ENCODE data around the gene ABCC4. TPM values are rescaled to one million over a fixed set of nuclear protein-coding genes. Genes with fewer than 3 reads are reported as not detected.

The ABCC4 gene
- total RNA-seq, 1 experiment from 2014 or later, result 17.0 TPM

DNA sequence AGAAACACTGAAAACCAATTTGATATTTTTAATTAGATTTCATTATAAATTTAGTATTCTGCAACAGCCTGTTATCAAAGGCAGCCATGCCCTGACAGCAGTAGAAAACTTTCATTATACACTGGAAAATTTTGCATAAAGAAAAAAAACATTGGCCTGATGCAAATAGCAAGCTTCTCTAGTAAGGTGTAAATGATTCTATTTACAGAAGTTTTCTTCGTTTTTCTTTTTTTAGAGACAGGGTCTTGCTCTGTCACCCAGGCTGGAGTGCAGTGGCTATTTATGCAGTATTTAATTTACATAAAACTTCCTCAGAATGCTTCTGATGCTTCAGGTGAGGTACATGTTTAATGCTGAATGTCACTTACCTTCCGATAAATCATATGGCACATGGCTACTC is 67.0 kb downstream of the ABCC4 start:
- Histone ChIP-seq H3K79me2 (ENCODE audit: low read depth) (no peaks in the 10 kb centered on the region), H4K20me1 (ENCODE audit: insufficient read depth) (no peaks in the 10 kb centered on the region), H3K27ac (no peak overlapping the region), H3K36me3 (ENCODE audit: low read depth) (no peaks in the 10 kb centered on the region), H3K4me1 (replicated peaks; ENCODE audit: insufficient read depth) (0 out of 2 replicates have a peak, but pooled peaks cover 9% of the 10 kb centered on the region), H3K4me3 (no peak overlapping the region), H3K9me3 (ENCODE audit: insufficient read depth, low read depth) (no peaks in the 10 kb centered on the region), H2AFZ (no peak overlapping the region), H3K27me3 (ENCODE audit: insufficient read depth, low read depth) (no peaks in the 10 kb centered on the region), H3K9me2 (ENCODE audit: insufficient read depth) (no peaks in the 10 kb centered on the region), H3F3A (ENCODE audit: insufficient read depth, low read depth) (no peaks in the 10 kb centered on the region), H3K4me2 (no peak overlapping the region)
- intact Hi-C loops (cut with micrococcal nuclease; ENCODE audit: unreplicated experiment), result no loop called here
- no peak for TF ChIP-seq EZH2 (IDR thresholded peaks at IDR 0.05; ENCODE audit: low read depth)
- TF ChIP-seq, protein P1, sequence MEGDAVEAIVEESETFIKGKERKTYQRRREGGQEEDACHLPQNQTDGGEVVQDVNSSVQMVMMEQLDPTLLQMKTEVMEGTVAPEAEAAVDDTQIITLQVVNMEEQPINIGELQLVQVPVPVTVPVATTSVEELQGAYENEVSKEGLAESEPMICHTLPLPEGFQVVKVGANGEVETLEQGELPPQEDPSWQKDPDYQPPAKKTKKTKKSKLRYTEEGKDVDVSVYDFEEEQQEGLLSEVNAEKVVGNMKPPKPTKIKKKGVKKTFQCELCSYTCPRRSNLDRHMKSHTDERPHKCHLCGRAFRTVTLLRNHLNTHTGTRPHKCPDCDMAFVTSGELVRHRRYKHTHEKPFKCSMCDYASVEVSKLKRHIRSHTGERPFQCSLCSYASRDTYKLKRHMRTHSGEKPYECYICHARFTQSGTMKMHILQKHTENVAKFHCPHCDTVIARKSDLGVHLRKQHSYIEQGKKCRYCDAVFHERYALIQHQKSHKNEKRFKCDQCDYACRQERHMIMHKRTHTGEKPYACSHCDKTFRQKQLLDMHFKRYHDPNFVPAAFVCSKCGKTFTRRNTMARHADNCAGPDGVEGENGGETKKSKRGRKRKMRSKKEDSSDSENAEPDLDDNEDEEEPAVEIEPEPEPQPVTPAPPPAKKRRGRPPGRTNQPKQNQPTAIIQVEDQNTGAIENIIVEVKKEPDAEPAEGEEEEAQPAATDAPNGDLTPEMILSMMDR (conservative IDR thresholded peaks at IDR 0.05), result no peak
- no peak for DNase-seq
- CTCF ChIA-PET, result no interaction called here
- BruUV-seq (replicated peaks), result no TSS peak
- POLR2A ChIA-PET (ENCODE audit: unreplicated experiment), result no interaction called here

DNA sequence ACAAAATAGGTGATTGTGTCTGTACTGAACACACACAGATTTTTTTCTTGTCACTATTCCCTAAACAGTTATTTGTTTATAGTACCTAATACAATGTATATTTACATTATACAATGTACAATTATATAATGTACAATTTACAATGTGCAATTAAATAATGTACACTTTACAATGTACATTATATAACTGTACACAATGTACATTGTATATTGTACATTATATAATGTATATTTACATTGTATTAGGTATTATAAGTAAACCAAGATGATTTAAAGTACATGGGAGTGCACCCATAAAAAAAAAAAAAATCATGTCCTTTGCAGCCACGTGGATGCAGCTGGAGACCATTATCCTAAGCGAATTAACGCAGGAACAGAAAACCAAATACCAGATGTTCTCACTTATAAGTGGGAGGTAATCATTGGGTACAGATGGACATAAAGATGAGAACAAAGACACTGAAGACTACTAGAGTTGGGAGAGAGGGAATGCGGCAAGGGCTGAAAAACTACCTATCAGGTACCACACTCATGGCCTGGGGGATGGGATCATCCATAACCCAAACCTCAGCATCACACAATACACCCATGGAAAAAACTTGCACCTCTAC is 68.1 kb downstream of the ABCC4 start:
- no peaks in the 10 kb centered on the region for H4K20me1 ChIP-seq (ENCODE audit: insufficient read depth)
- no peaks in the 10 kb centered on the region for H3F3A ChIP-seq (ENCODE audit: insufficient read depth, low read depth)
- no peak overlapping the region for H2AFZ ChIP-seq
- no peaks in the 10 kb centered on the region for H3K36me3 ChIP-seq (ENCODE audit: low read depth)
- no peak overlapping the region for H3K27ac ChIP-seq
- no peaks in the 10 kb centered on the region for H3K9me3 ChIP-seq (ENCODE audit: insufficient read depth, low read depth)
- DNase-seq, result no peak
- H3K79me2 ChIP-seq (ENCODE audit: low read depth), result no peaks in the 10 kb centered on the region
- TF ChIP-seq, protein P1 (conservative IDR thresholded peaks at IDR 0.05), result no peak
- TF ChIP-seq EZH2 (IDR thresholded peaks at IDR 0.05; ENCODE audit: low read depth), result no peak
- H3K9me2 ChIP-seq (ENCODE audit: insufficient read depth), result no peaks in the 10 kb centered on the region
- no peaks in the 10 kb centered on the region for H3K27me3 ChIP-seq (ENCODE audit: insufficient read depth, low read depth)
- ChIA-PET CTCF (no interaction called here), POLR2A (ENCODE audit: unreplicated experiment) (no interaction called here)
- H3K4me1 ChIP-seq (replicated peaks; ENCODE audit: insufficient read depth), result 0 out of 2 replicates have a peak, but pooled peaks cover 9% of the 10 kb centered on the region
- no TSS peak for BruUV-seq (replicated peaks)
- no peak overlapping the region for H3K4me3 ChIP-seq
- H3K4me2 ChIP-seq, result no peak overlapping the region
- intact Hi-C loops (cut with micrococcal nuclease; ENCODE audit: unreplicated experiment), result no loop called here

DNA sequence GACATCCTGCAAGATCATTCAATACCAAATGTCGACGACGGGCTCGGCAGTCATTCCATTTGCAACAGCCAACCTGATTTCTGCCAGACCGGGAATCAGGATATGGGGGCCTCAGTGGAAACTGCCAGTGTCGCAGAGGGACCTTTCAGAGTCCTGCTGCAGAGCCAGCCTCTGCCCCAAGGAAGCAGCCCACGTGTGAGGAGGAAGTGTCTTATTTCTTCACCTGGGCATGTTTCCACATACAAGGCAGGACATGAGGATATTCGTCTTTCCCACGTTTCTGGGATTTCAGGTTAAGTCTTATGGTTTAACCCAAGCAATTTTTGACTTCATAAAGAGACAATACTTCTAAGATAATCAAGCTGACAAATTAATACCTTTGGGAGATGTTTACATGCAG is 69.9 kb downstream of the ABCC4 start:
- no TSS peak for BruUV-seq (replicated peaks)
- Histone ChIP-seq H3F3A (ENCODE audit: insufficient read depth, low read depth) (peaks cover 12% of the 10 kb centered on the region), H3K4me1 (replicated peaks; ENCODE audit: insufficient read depth) (peaks cover 19% of the 10 kb centered on the region), H3K79me2 (ENCODE audit: low read depth) (no peaks in the 10 kb centered on the region), H3K36me3 (ENCODE audit: low read depth) (no peaks in the 10 kb centered on the region), H4K20me1 (ENCODE audit: insufficient read depth) (no peaks in the 10 kb centered on the region), H2AFZ (no peak overlapping the region), H3K27me3 (ENCODE audit: insufficient read depth, low read depth) (no peaks in the 10 kb centered on the region), H3K4me3 (no peak overlapping the region), H3K9me3 (ENCODE audit: insufficient read depth, low read depth) (no peaks in the 10 kb centered on the region), H3K9me2 (ENCODE audit: insufficient read depth) (no peaks in the 10 kb centered on the region), H3K27ac (no peak overlapping the region), H3K4me2 (no peak overlapping the region)
- intact Hi-C loops (cut with micrococcal nuclease; ENCODE audit: unreplicated experiment), result no loop called here
- DNase-seq, result no peak
- TF ChIP-seq, protein P1 (conservative IDR thresholded peaks at IDR 0.05), result no peak
- TF ChIP-seq EZH2 (IDR thresholded peaks at IDR 0.05; ENCODE audit: low read depth), result no peak
- ChIA-PET POLR2A (ENCODE audit: unreplicated experiment) (no interaction called here), CTCF (no interaction called here)

Measured in PC-9 (cell line).